ENCODE results near the gene FST.

FST gene

GRCh38 chr5:53446908-53447307 is 33.5 kb upstream of the FST start:
- FAIRE-seq, result no peak
- TF ChIP-seq TAF1 (IDR thresholded peaks at IDR 0.05; ENCODE audit: low read depth, low read length) (no peak), SPI1 (IDR thresholded peaks at IDR 0.05; ENCODE audit: low read depth, low read length) (no peak), PAX5 (IDR thresholded peaks at IDR 0.05; ENCODE audit: insufficient read depth, low read length, severe bottlenecking) (no peak), POLR2AphosphoS5 (IDR thresholded peaks at IDR 0.05; ENCODE audit: low read depth, low read length) (no peak), POLR2A (IDR thresholded peaks at IDR 0.05; ENCODE audit: low read depth, low read length) (no peak), POU2F2 (IDR thresholded peaks at IDR 0.05; ENCODE audit: low read depth, low read length) (no peak)
- DNase-seq (ENCODE audit: insufficient read length, low spot score), result no peak

GRCh38 chr5:53448851-53449250 is 31.6 kb upstream of the FST start:
- no peak for TF ChIP-seq SPI1 (IDR thresholded peaks at IDR 0.05; ENCODE audit: low read depth, low read length)
- TF ChIP-seq PAX5 (IDR thresholded peaks at IDR 0.05; ENCODE audit: insufficient read depth, low read length, severe bottlenecking), result no peak
- TF ChIP-seq POU2F2 (IDR thresholded peaks at IDR 0.05; ENCODE audit: low read depth, low read length), result no peak
- no peak for TF ChIP-seq TAF1 (IDR thresholded peaks at IDR 0.05; ENCODE audit: low read depth, low read length)
- TF ChIP-seq POLR2AphosphoS5 (IDR thresholded peaks at IDR 0.05; ENCODE audit: low read depth, low read length), result no peak
- no peak for TF ChIP-seq POLR2A (IDR thresholded peaks at IDR 0.05; ENCODE audit: low read depth, low read length)
- FAIRE-seq (no peak), DNase-seq (ENCODE audit: insufficient read length, low spot score) (no peak)

DNA sequence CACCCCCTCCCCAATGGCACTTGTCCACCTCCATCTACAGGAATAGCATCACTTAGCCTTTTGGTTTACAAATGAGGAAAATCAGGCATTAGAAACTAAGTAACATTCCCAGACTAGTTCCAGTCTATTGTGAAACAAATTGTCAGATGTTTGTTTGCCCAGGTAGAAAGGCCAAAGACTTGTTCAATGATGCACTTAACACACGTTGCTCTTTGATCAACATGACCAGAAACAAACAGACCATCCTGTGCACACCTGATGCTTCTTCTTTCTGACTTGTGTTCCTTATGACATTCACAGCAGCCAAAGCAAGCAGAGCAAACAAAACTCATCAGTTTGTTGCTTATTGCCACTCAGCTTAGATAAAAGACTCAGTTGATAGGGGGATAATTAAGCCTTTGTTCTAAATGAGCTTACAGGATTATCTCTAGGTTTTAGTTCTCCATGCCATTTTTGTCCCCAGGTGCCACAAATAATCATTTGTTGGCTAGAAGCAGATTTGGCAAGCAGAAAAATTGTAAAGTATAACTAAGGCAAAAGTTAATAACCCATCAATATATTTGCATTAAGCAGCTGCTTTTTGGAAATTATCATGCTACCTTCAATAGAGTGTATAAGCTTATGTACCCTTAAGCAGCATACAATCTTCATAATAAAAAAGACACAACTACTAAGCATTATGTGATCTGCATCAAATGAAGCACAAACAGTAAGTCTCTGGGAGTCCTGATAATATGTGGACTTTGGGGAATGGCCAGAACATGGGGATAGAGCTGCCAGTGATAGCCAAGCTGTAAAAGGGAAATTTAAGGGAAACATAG is 26.3 kb upstream of the FST start:
- TF ChIP-seq TAF1 (IDR thresholded peaks at IDR 0.05; ENCODE audit: low read depth, low read length), result no peak
- no peak for TF ChIP-seq SPI1 (IDR thresholded peaks at IDR 0.05; ENCODE audit: low read depth, low read length)
- TF ChIP-seq PAX5 (IDR thresholded peaks at IDR 0.05; ENCODE audit: insufficient read depth, low read length, severe bottlenecking), result no peak
- TF ChIP-seq POLR2AphosphoS5 (IDR thresholded peaks at IDR 0.05; ENCODE audit: low read depth, low read length), result no peak
- no peak for TF ChIP-seq POU2F2 (IDR thresholded peaks at IDR 0.05; ENCODE audit: low read depth, low read length)
- no peak for TF ChIP-seq POLR2A (IDR thresholded peaks at IDR 0.05; ENCODE audit: low read depth, low read length)
- DNase-seq (ENCODE audit: insufficient read length, low spot score) (no peak), FAIRE-seq (no peak)

- TF ChIP-seq POLR2AphosphoS5 (IDR thresholded peaks at IDR 0.05; ENCODE audit: low read depth, low read length) (no peak), PAX5 (IDR thresholded peaks at IDR 0.05; ENCODE audit: insufficient read depth, low read length, severe bottlenecking) (no peak), SPI1 (IDR thresholded peaks at IDR 0.05; ENCODE audit: low read depth, low read length) (no peak)
- DNase-seq (ENCODE audit: insufficient read length, low spot score) (no peak), FAIRE-seq (no peak)
Measured at GRCh38 chr5:53454719-53455000, 25.8 kb upstream of the FST start.

- no peak for DNase-seq (ENCODE audit: insufficient read length, low spot score)
- TF ChIP-seq POLR2AphosphoS5 (IDR thresholded peaks at IDR 0.05; ENCODE audit: low read depth, low read length), result no peak
- TF ChIP-seq POLR2A (IDR thresholded peaks at IDR 0.05; ENCODE audit: low read depth, low read length), result no peak
- TF ChIP-seq PAX5 (IDR thresholded peaks at IDR 0.05; ENCODE audit: insufficient read depth, low read length, severe bottlenecking), result no peak
- TF ChIP-seq POU2F2 (IDR thresholded peaks at IDR 0.05; ENCODE audit: low read depth, low read length), result no peak
- no peak for TF ChIP-seq TAF1 (IDR thresholded peaks at IDR 0.05; ENCODE audit: low read depth, low read length)
- TF ChIP-seq SPI1 (IDR thresholded peaks at IDR 0.05; ENCODE audit: low read depth, low read length), result no peak
- FAIRE-seq, result no peak
Measured at GRCh38 chr5:53456366-53456765, 24.1 kb upstream of the FST start.

DNA sequence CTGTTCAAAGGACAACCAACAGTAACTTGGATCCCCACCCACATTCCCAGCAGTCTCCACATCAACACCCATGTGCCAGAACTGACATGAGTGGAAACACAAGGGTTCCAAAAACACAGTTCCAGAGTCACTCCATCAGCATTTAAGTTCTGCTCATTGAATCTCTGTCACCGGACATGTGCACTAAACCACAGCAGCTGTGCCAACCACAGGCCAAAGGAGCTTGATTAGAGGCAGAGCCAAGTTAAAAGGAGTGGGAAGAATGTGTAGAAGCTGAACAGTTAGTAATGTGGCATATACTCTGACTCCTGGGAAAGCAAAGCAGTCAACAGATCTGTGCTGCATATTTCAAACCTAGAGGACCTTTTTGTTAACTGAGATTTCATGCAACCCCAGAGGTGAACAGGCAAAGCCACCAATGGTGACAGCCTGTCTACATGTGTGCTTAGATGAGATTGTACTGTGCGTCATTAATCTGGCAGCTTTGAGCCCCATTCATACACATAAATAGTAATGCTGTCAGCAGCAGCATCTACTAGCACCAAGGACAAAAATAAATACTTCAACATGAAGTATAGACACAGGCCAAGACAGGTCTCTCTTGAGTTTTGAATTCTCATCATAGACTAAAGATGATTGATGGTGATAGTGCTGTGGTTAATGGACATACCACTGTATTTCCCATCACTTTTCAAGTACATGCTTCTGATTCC is 16.4 kb upstream of the FST start:
- DNase-seq (ENCODE audit: insufficient read length, low spot score), result no peak
- TF ChIP-seq POLR2AphosphoS5 (IDR thresholded peaks at IDR 0.05; ENCODE audit: low read depth, low read length) (no peak), POLR2A (IDR thresholded peaks at IDR 0.05; ENCODE audit: low read depth, low read length) (no peak), PAX5 (IDR thresholded peaks at IDR 0.05; ENCODE audit: insufficient read depth, low read length, severe bottlenecking) (no peak), TAF1 (IDR thresholded peaks at IDR 0.05; ENCODE audit: low read depth, low read length) (no peak), SPI1 (IDR thresholded peaks at IDR 0.05; ENCODE audit: low read depth, low read length) (no peak)

DNA sequence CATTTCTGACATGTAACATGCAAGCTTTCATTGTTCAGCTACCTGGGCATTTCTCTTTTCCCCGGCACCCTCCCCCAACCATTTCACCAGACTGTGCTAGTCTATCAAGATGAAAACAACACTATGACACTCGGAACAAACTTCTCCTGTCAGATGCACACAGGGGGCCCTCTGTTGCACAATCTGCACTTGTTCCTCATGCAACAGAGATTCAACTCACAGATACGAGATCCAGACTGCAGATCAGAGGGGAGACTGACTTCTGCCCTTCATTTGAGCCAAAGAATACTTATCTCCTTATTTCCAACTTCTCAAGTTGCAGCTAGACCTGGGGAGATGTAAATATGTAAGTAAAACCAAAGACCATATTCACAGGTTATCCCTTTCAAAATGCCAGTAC is 15.7 kb upstream of the FST start:
- DNase-seq (ENCODE audit: insufficient read length, low spot score), result no peak
- TF ChIP-seq TAF1 (IDR thresholded peaks at IDR 0.05; ENCODE audit: low read depth, low read length), result no peak
- TF ChIP-seq POLR2A (IDR thresholded peaks at IDR 0.05; ENCODE audit: low read depth, low read length), result no peak
- TF ChIP-seq POLR2AphosphoS5 (IDR thresholded peaks at IDR 0.05; ENCODE audit: low read depth, low read length), result no peak
- no peak for TF ChIP-seq POU2F2 (IDR thresholded peaks at IDR 0.05; ENCODE audit: low read depth, low read length)
- no peak for TF ChIP-seq PAX5 (IDR thresholded peaks at IDR 0.05; ENCODE audit: insufficient read depth, low read length, severe bottlenecking)
- no peak for TF ChIP-seq SPI1 (IDR thresholded peaks at IDR 0.05; ENCODE audit: low read depth, low read length)
- no peak for FAIRE-seq

More for the DNA sequence above, 16.4 kb upstream of the FST start:
- no peak for FAIRE-seq

DNA sequence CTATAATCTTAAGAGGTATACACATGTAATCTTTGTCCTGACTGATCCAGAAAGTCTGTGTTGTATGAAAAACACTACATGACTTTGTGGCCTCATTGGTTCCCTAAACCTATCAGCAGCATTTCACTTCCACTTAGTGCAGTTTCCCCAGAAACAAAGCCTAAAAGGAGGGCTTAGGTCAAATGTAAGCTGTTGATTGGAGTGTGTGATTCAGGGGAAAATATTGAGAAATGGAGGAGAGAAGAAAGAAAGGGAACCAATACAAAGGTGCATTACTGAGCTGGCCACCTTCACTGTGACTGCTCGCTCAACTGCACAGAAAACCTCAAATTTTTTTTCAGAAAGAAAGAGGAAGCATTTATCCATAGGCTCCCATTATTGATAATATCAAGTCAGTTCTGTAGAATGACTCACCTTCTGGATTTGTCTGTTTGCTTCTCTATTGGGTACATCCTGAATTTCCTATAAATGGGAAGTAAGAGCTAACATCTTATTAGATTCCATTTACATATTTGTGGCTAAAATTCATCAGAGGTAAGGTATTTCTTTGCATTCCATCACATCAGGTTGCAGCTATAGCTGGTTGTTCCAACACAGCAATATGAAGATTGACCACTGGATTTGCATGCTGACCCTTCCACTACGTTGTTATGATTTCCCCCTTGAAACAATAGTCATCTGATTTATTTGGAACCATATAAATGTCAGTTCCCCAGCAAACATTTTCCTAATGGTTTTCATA is 10.3 kb upstream of the FST start:
- FAIRE-seq (no peak), DNase-seq (ENCODE audit: insufficient read length, low spot score) (no peak)
- TF ChIP-seq POLR2A (IDR thresholded peaks at IDR 0.05; ENCODE audit: low read depth, low read length) (no peak), PAX5 (IDR thresholded peaks at IDR 0.05; ENCODE audit: insufficient read depth, low read length, severe bottlenecking) (no peak), TAF1 (IDR thresholded peaks at IDR 0.05; ENCODE audit: low read depth, low read length) (no peak), SPI1 (IDR thresholded peaks at IDR 0.05; ENCODE audit: low read depth, low read length) (no peak), POU2F2 (IDR thresholded peaks at IDR 0.05; ENCODE audit: low read depth, low read length) (no peak), POLR2AphosphoS5 (IDR thresholded peaks at IDR 0.05; ENCODE audit: low read depth, low read length) (no peak)

DNA sequence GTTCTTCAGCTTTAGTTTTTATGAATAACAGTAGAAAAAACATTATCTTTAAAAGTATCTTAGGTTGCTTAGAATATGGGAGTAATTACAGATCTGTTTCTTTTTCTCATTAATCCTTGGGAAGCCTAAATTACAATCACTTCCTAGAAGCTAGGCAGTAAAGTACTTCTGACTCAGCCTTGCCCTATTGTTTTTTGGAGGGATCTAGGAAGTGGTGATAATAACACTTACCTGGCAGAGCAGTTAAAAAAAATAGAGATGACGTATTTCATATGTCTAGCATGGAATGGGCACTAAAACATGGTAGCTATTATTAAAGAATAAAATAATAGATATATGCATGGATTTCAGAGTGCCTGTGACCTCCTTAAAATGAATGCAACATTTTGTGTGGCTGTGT is 8.2 kb upstream of the FST start:
- no peak for DNase-seq (ENCODE audit: insufficient read length, low spot score)
- no peak for FAIRE-seq
- TF ChIP-seq POLR2AphosphoS5 (IDR thresholded peaks at IDR 0.05; ENCODE audit: low read depth, low read length), result no peak
- TF ChIP-seq PAX5 (IDR thresholded peaks at IDR 0.05; ENCODE audit: insufficient read depth, low read length, severe bottlenecking), result no peak
- TF ChIP-seq SPI1 (IDR thresholded peaks at IDR 0.05; ENCODE audit: low read depth, low read length), result no peak
- TF ChIP-seq TAF1 (IDR thresholded peaks at IDR 0.05; ENCODE audit: low read depth, low read length), result no peak
- no peak for TF ChIP-seq POU2F2 (IDR thresholded peaks at IDR 0.05; ENCODE audit: low read depth, low read length)
- no peak for TF ChIP-seq POLR2A (IDR thresholded peaks at IDR 0.05; ENCODE audit: low read depth, low read length)

Measured in GM12891 (cell line).